Activated naive CD4-positive, alpha-beta T cell treated with anti-CD3 and anti-CD28 coated beads, Interleukin-2, amount 50 U/mL, for 72 hours (primary cell): ENCODE data around the gene ZNF367. TPM values are rescaled to one million over a fixed set of nuclear protein-coding genes. Genes with fewer than 3 reads are reported as not detected.

Experiments
- ATAC-seq, 2 donors: fragments of 150-1000 bp; cut with Tn5 transposase; 2 replicates each; pipeline ENCODE4 v1.10.0; 2021; ENCODE audit warnings: mild to moderate bottlenecking in 2 of 2, moderate library complexity in 2 of 2
- DNase-seq, 2 donors: peaks; one replicate each; pipeline ENCODE4 v3.0.0; 2021 to 2022; ENCODE audit warnings: low spot score in 2 of 2
- H3K27ac Mint-ChIP-seq, 2 donors: one replicate each; pipeline ENCODE4 v1.8.0; 2022; ENCODE audit warnings: mild to moderate bottlenecking in 2 of 2, mixed read lengths in 2 of 2
- H3K36me3 Mint-ChIP-seq, 2 donors: one replicate each; pipeline ENCODE4 v1.8.0; 2022; ENCODE audit warnings: mixed read lengths in 2 of 2
- H3K9me3 Mint-ChIP-seq, 2 donors: one replicate each; pipeline ENCODE4 v1.8.0; 2022; ENCODE audit warnings: mixed read lengths in 2 of 2
- total RNA-seq, 2 donors: library from RNA; stranded (reverse); gene quantifications; one replicate each; pipeline ENCODE4 v1.2.3, GENCODE V29; 2022

The ZNF367 gene
- total RNA-seq, 2 donors from 2014 or later, result 17.7 to 42.6 TPM

DNA sequence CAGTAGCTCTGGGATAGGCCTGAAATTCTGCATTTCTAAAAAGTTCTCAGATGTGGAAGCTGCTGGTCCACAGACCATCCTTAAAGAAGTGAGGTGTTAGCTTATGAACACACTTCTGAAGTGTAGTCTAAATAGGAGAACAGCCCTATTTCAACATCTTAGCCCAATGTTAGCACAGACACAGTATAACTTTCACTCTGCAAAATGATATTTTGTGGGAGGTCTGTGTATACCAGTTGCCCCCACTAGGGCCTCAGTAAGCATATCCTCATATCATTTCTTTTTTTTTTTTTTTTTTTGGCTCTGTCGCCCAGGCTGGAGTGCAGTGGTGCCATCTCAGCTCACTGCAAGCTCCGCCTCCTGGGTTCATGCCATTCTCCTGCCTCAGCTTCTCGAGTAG, 24.3 kb upstream of the ZNF367 start:
- ATAC-seq, result peak; percentile 24 to 34
- H3K9me3 Mint-ChIP-seq, result no peaks in the 10 kb centered on the region
- DNase-seq, result no peak
- H3K27ac Mint-ChIP-seq, result no peak overlapping the region
- H3K36me3 Mint-ChIP-seq, result no peaks in the 10 kb centered on the region

DNA sequence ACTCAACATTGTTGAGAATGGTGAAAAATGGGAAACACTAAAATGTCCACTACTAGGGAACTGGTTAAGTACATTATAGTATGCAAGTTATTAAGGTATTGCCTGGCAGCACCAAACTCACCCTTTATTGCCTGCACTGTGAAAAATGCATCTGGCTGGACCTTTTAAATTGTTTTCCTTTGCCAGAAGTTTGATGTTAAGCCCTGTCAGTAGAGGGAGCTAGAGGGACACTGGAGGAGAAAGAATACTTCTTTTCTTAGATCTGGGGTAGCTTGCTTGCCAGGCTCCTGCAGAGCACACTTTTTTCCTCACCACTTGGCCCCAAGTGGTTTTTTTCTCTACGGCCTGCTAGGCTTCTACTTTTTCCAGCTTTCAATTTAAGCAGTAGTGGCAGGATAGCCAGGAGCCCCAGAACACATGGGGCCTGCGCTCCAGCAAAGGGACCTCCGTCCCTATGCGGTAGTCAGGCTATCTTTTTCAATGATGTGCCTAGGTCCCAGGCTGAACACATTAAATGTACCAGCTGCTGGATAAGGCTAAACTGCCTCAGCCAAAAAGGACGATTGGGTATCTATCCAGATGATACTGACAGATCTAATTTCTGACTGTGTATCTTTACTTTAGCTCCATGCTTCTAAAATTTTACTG, 23.8 kb upstream of the ZNF367 start:
- no peak overlapping the region for H3K27ac Mint-ChIP-seq
- ATAC-seq (peak in 1 of 2 donors; percentile 30), DNase-seq (peak in 1 of 2 donors; percentile 48)
- no peaks in the 10 kb centered on the region for H3K9me3 Mint-ChIP-seq
- no peaks in the 10 kb centered on the region for H3K36me3 Mint-ChIP-seq

DNA sequence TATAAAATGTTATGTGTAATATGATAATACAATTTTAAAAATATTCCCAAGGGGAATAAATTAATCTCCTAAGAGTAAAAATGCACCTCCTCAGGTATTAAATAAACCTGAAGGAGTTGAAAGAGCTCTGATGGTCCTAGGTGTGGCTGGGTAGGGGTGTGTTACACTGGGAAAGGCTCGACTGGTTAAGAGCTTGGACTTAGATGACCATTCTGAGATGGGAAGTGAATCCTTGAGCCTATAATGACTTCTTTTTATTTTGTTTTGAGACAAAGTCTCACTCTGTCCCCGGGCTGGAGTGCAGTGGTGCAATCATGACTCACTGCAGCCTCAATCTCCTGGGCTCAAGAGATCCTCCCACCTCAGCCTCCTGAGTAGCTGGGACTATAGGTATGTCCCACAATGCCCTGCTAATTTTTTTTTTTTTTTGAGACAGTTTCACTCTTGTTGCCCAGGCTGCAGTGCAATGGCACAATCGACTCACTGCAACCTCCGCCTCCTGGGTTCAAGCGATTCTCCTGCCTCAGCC, 22.6 kb upstream of the ZNF367 start:
- Mint-ChIP-seq H3K27ac (no peak overlapping the region), H3K36me3 (no peaks in the 10 kb centered on the region), H3K9me3 (no peaks in the 10 kb centered on the region)
- no peak for DNase-seq
- ATAC-seq, result no peak

DNA sequence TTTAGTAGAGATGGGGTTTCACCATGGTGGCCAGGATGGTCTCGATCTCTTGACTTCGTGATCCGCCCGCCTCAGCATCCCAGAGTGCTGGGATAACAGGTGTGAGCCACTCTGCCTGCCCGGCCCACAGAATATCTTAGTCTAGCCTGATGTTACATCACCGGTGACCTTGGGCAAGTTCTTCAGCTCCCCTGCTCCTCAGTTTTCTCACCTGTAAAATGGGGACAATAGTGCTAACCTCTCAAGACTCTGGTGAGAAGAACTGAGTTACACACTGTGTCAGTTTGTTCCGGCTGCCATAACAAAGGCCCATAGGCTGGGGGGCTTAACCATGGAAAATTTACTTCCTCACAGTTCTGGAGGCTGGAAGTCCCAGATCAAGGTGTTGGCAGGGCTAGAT, 19.3 kb upstream of the ZNF367 start:
- no peaks in the 10 kb centered on the region for H3K9me3 Mint-ChIP-seq
- no peaks in the 10 kb centered on the region for H3K36me3 Mint-ChIP-seq
- DNase-seq (no peak), ATAC-seq (no peak)
- peak overlapping the region in 1 of 2 donors; percentile 60 for H3K27ac Mint-ChIP-seq

DNA sequence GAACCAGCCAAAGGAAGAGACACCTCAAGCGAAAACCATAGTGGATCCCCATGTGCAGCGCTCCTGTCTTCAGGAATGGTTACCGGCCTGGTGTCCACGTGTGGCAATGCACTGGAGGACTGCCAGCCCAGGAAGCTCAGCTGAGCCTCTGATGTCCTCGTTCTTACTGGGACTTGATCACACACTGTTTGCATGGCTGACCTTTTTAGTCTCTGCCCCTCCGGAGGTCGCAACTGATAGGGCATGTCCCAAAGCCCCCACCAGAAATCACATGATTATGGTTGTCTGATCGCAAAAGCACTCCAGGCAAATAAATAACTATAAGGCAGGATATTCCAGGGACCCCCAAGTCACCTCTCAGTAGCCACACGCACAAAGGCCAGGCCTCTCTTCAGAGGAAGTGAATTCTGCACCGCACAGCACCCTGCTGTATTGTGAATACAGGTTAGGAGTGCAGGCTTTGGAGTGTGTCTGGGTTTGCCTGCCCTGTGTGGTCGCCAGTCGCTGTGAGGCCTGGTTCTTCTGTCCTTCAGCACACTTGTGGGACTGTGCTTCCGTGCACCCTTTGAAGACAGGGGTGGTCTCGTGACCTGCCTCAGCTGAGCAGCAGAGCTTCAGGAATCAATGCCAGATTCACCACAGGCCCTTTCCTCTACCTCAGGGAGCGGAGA, 18.4 kb upstream of the ZNF367 start:
- Mint-ChIP-seq H3K36me3 (no peaks in the 10 kb centered on the region), H3K27ac (peak overlapping the region in 1 of 2 donors; percentile 10), H3K9me3 (no peaks in the 10 kb centered on the region)
- no peak for DNase-seq
- ATAC-seq, result no peak

DNA sequence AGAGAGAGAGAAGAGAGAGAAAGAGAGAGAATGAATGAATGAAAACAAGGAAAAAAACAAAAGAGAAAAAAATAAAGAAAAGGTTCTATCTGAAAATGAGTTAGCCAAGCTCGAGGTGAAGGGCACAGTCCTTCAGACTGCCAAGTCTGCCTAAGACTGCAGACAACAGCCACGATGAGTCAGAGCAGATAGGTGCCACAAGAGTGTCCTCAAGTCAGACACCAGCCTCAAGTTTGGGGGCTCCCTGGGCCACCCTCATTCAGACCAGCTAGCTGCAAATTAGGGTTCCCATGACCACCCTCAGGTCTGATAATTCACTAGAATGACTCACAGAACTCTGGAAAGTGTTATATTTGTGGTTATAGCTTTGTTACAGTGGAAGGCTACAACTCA, 17.9 kb upstream of the ZNF367 start:
- DNase-seq, result no peak
- Mint-ChIP-seq H3K9me3 (no peaks in the 10 kb centered on the region), H3K27ac (peak overlapping the region in 1 of 2 donors; percentile 10), H3K36me3 (no peaks in the 10 kb centered on the region)
- peak; percentile 62 to 66 for ATAC-seq

DNA sequence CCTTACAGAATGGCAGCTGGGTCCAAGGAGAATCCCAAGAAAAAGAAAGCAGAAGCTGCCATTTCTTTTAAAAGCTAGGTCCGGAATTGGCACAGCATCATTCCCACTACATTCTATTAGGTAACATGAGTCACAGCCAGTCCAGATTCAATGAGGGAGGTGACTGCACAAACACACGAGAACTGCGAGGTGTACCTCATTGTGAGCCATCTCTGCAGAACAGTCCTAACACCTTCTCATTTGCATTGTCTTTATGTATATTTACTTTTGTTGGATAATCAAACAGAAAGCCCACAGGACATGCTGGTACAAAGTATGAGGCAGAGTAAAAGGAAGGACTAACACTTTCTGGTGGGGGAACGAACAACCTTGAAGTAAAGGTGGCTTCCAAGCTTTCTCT, 17.2 kb upstream of the ZNF367 start:
- ATAC-seq (no peak), DNase-seq (no peak)
- H3K36me3 Mint-ChIP-seq, result no peaks in the 10 kb centered on the region
- peak overlapping the region in 1 of 2 donors; percentile 10 for H3K27ac Mint-ChIP-seq
- H3K9me3 Mint-ChIP-seq, result no peaks in the 10 kb centered on the region

DNA sequence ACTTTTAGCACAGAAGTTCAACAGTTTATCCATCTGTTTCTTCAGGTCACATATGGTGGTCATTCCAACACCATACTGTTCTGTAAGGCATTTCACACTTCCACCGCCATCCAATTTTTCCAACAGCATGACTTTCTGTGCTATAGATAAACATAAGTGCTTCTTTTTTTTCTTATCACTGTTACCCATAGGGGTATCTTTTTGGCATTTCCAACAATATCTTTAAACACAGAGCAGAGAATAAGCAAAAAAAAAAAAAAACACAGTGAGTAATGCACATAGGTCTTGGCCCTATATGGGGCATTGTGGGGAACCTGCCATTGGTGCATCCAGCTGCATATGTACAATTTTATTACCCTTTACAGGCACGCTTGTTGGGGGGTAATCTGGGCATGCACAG, 12.2 kb upstream of the ZNF367 start:
- H3K36me3 Mint-ChIP-seq, result no peaks in the 10 kb centered on the region
- no peak for DNase-seq
- no peaks in the 10 kb centered on the region for H3K9me3 Mint-ChIP-seq
- H3K27ac Mint-ChIP-seq, result no peak overlapping the region
- no peak for ATAC-seq

DNA sequence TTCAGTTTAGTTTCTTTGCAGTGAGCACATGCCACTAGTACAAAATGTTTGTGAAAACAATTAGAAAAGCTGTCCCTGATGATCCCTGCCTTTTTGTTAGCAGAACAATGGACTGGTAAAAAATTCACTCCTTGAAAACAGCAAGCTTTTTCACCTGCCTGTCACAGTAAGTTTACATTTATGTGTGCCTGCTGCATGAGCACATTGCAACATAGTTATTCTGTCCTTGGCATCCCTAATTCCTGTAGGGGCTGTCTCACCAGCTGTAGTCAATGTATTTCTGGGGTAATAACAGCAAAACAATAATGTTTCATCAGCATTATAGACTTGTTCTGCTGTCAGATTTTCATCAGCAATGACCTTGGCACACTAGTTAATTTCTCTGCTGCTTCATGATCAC, 11.6 kb upstream of the ZNF367 start:
- no peak for ATAC-seq
- no peaks in the 10 kb centered on the region for H3K9me3 Mint-ChIP-seq
- no peaks in the 10 kb centered on the region for H3K36me3 Mint-ChIP-seq
- no peak overlapping the region for H3K27ac Mint-ChIP-seq
- no peak for DNase-seq

DNA sequence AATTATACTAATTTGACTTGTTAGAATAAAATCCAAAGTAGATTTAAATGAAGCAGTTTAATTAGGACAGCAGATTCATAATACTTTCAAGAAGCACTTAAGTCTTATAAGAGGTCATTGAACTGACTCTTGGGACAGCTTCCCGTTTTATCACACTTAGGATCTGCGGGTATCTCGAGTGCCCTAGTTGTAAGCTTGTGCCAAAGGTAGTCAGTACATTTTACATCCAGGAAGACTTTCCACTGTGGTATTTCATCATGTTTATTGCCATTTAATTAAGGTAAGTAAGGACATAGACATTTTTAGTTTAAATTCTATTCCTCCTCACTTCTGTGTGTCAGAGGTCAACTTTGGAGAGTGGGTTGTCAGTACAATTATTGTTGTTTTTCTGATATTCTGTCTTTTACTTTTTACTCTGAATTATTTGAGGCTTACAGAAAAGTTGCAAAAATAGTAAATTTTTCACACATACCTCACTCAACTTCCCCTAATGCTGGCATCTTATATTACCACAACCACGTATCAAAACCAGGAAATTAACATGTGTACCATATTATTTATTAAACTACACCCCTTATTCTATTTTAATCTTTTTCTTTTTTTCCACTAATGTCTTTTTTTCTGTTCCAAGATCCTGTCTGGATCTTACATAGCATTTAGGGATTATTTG, 7.5 kb upstream of the ZNF367 start:
- H3K27ac Mint-ChIP-seq, result no peak overlapping the region
- no peak for DNase-seq
- ATAC-seq, result no peak
- H3K9me3 Mint-ChIP-seq, result no peaks in the 10 kb centered on the region
- H3K36me3 Mint-ChIP-seq, result no peaks in the 10 kb centered on the region

DNA sequence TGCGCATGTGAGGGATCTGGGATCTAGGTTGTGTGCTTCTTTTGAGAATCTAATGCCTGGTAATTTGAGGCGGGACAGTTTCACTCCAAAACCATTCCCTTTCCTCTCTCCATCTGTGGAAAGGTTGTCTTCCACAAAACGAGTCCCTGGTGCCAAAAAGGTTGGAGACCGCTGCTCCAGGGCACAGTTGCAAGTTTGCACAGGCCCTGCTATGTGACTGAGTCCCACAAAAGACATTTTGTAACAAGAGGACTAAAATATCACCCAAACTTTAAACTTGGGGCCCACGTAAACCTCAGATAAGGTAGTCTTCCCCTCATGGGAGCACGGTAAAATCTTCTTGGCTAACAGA, 5.8 kb upstream of the ZNF367 start:
- Mint-ChIP-seq H3K9me3 (no peaks in the 10 kb centered on the region), H3K36me3 (no peaks in the 10 kb centered on the region), H3K27ac (no peak overlapping the region)
- no peak for ATAC-seq
- DNase-seq, result no peak

DNA sequence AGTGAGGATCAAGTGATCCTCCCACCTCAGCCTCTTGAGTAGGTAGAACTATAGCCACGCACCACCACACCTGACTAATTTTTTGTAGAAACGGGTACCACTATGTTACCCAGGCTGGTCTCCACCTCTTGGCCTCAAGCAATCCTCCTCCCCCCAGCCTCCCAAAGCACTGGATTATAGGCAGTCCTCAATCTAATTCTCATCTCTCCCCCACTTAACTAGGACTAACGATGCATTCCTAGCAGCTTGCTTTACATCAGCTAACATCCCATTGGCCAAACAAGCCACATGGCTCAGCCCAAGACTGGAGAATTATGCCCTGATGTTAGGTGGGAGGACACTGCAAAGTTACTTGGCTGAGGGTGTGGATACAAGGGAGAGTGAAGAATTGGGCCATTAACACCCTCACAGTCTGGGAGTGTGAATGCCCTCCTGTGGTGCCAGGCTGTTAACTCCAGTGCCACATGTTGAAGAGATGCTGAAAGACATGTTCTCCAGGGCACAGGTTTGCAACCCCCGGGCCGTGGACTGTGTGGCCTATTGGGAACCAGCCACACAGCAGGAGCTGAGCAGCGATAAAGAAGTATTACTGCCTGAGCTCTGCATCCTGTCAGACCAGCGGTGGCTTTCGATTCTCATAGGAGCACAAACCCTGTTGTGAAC, 5.3 kb upstream of the ZNF367 start:
- ATAC-seq, result no peak
- no peaks in the 10 kb centered on the region for H3K36me3 Mint-ChIP-seq
- no peaks in the 10 kb centered on the region for H3K9me3 Mint-ChIP-seq
- no peak overlapping the region for H3K27ac Mint-ChIP-seq
- no peak for DNase-seq

DNA sequence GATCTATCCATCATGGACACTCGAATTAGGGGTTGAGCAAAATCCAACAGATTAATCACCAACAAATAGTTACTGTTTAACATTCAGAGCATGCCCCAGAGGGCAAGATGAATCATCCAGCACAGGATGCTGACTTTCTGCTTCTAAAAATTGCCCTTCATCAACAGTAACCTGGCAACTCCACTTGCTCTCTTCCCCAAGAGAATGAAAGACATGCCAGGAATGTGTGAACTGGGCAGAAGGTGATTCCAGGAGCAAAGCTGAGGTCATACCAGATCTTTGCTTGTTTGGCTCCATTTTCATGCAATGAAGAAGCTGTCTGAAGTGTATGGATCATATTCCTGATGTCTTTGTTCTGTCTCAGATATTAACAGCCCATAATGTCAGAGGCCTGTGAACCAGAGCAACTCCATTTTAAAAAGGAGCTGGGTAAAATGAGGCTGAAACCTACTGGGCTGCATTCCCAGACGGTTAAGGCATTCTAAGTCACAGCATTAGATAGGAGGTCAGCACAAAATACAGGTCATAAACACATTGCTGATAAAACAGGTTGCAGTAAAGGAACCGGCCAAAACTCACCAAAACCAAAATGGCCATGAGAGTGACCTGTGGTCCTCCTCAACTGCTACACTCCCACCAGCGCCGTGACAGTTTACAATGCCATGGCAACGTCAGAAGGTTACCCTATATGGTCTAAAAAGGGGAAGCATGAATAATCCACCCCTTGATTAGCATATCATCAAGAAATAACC, 2.5 kb upstream of the ZNF367 start:
- Mint-ChIP-seq H3K9me3 (no peaks in the 10 kb centered on the region), H3K36me3 (peaks cover 6 to 12% of the 10 kb centered on the region in 2 donors), H3K27ac (peak overlapping the region; percentile 22 to 94)
- peak in 1 of 2 donors; percentile 10 for ATAC-seq
- peak in 1 of 2 donors; percentile 18 for DNase-seq

DNA sequence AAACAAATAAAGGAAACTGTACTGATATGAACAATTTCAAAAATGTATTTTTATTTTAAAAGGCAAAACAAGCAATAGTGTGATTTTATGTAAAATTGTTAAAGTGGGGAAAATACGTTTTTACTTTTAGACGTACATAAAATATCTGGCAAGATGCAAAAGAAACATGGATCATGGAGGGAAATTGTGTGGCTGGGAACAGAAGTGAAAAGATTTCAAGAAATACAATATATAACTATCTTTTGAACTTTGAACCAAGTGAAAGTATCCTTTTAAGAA, 1.5 kb upstream of the ZNF367 start:
- DNase-seq (no peak), ATAC-seq (no peak)
- Mint-ChIP-seq H3K36me3 (peaks cover 6 to 12% of the 10 kb centered on the region in 2 donors), H3K9me3 (no peaks in the 10 kb centered on the region), H3K27ac (peak overlapping the region; percentile 84 to 94)

DNA sequence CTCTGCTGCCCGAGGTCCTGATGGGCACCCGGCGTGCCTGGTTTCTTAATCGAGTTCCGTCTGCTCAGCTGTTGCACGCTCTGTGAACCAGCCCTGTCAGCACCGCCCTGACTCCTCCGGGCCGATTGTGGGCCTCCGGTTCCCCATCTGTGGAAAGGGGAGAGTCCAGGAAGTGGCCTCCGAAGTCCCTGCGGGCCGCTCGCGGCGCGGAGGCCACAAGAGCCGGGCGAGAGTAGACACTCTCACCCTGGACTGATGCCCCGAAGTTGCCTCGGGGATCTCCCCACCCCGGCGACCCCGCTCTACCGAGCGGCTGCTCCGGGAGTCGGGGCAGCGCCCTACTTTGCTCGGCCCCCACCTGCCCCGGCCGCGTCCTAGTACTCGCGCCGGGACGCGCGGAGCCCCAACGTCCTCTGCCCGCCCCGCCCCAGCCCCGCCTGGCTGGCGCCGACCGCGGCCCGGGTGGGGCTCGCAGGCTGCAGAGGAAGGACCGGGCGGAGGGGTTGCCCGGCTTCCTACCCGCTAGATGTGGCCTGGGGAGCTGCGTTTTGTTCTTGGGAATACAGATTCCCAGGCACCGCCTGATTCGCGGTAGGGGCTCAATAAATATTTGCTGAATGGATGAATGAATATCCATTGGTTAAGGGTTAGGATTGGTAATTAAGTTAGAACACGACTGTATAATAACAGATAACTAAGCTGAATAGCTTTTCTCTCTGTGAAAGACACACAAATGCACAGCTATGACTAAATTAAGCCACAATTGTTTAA, 935 bp upstream of the ZNF367 start:
- ATAC-seq (peak; percentile 40 to 43), DNase-seq (peak in 1 of 2 donors; percentile 63)
- peak overlapping the region; percentile 84 to 94 for H3K27ac Mint-ChIP-seq
- no peaks in the 10 kb centered on the region for H3K9me3 Mint-ChIP-seq
- H3K36me3 Mint-ChIP-seq, result peaks cover 6 to 12% of the 10 kb centered on the region in 2 donors

DNA sequence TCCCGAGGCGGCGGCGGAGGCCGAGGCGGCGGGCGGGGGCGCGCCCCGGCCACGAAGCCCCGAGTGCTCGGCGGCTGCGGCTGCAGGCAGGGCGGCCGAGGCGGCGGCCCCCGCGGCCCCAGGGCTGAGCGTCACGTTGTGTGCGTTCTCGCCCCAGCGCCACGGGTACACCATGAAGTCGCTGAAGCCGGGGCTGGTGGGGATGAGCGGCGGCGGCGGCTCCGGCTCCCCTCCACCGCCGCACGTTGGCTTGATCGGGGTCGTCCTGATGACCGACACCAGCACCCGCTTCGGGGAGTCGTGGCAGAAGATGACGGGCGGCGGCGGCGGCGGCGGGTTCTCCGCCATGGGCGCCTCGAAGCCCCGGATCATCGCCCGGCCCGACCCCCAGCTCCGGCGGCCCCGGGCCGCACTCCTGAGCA, 498 bp downstream of the ZNF367 start:
- peak overlapping the region; percentile 94 to 95 for H3K27ac Mint-ChIP-seq
- H3K9me3 Mint-ChIP-seq, result no peaks in the 10 kb centered on the region
- no peak for DNase-seq
- no peak for ATAC-seq
- peaks cover 6 to 12% of the 10 kb centered on the region in 2 donors for H3K36me3 Mint-ChIP-seq
